Testis (tissue), 5 donors: ENCODE measurements around the gene FAM13C. TPM values are rescaled to one million over a fixed set of nuclear protein-coding genes. Genes with fewer than 3 reads are reported as not detected.
"Not testable (repeated sequence)": the region's sequence is repeated elsewhere in the genome, so short reads cannot be mapped to it uniquely, and the experiment has no call there.

ENCODE experiments used
- DNase-seq: peaks from one replicate; pipeline ENCODE4 v3.0.0-alpha.2; 2019
- H3K27ac ChIP-seq, 2 donors: fragments of 200-600 bp; sonication (generic); one replicate each; pipeline ENCODE4 v1.5.1; 2019
- H3K27me3 ChIP-seq: fragments of 200-600 bp; sonication (generic); one replicate; pipeline ENCODE4 v1.5.1; 2019
- H3K36me3 ChIP-seq: fragments of 200-600 bp; sonication (generic); one replicate; pipeline ENCODE4 v1.5.1; 2017; ENCODE audit warnings: low read depth; ENCODE audit errors: missing control alignments
- H3K4me1 ChIP-seq: fragments of 200-600 bp; sonication (generic); one replicate; pipeline ENCODE4 v1.5.1; 2019
- H3K4me3 ChIP-seq, 2 donors: fragments of 200-600 bp; sonication (generic); one replicate each; pipeline ENCODE4 v1.5.1; 2017 to 2019
- H3K9me3 ChIP-seq: fragments of 200-600 bp; sonication (generic); one replicate; pipeline ENCODE4 v1.5.1; 2017
- CTCF ChIP-seq, 3 experiments: fragments of 450-650 bp in 2 of 3; fragments of 200-600 bp in 1 of 3; sonication (generic) in 1 of 3; IDR thresholded peaks; one replicate each; pipeline ENCODE4 v1.5.1; 2016 to 2019; ENCODE audit warnings: antibody characterized with exemption in 3 of 3, mild to moderate bottlenecking in 2 of 3, moderate library complexity in 1 of 3
- POLR2A ChIP-seq: fragments of 450-650 bp; IDR thresholded peaks from one replicate; pipeline ENCODE4 v1.6.1; 2017; ENCODE audit warnings: antibody characterized with exemption, mild to moderate bottlenecking, moderate library complexity
- WGBS, 2 donors: methylation state at CpG; one replicate each; pipeline ENCODE4 v1.1.5; 2018; 5-methylcytosine and 5-hydroxymethylcytosine counted together
- intact Hi-C: fragments of 100-400 bp; cut with DNase I; formaldehyde crosslinking; loops from one replicate; pipeline ENCODE4 v1.15.1; 2023; ENCODE audit warnings: low total_unique reads
- long read RNA-seq, 2 donors: transcript quantifications; one replicate each; lab custom pipeline, GENCODE V29; 2026
- polyA plus RNA-seq: library from polyadenylated mRNA; stranded (reverse); fragments of 350-450 nt; fragmentation: Illumina TruSeq; extraction: RNeasy Lipid Tissue Mini Kit (QIAGEN cat#74804); gene quantifications from one replicate; pipeline ENCODE4 v1.2.3, GENCODE V29; 2014; ENCODE audit warnings: low read depth, low replicate concordance; ENCODE audit not compliant: insufficient read depth
- total RNA-seq, 2 donors: library from RNA; depleted of rRNA; stranded (reverse); fragments of >200 nt; gene quantifications; one replicate each; pipeline ENCODE4 v1.2.3, GENCODE V29; 2016

Gene FAM13C
- 10 to 100 TPM; 38.5 to 50.9 TPM for total RNA-seq
- 12.9 TPM for polyA plus RNA-seq
- long read RNA-seq, donor 1, partial matches to known transcripts: 0 of 1 reads
- long read RNA-seq, donor 1, other reads (novel, unspliced or antisense): 0 of 1 reads
- long read RNA-seq, donor 2: 0 reads

GRCh38 chr10:59362144-59362958 is at the start of gene FAM13C:
Gene FAM13C, minus strand, starts transcription at chr10:59362549. Its CDS starts 89 bp downstream, at chr10:59362460.
- WGBS, 2 donors: 1 to 2% methylated on average over 14 to 37 of the region's 41 CpGs
- Histone ChIP-seq H3K9me3 (no peaks in the 10 kb centered on the region), H3K4me1 (peaks cover 35% of the 10 kb centered on the region), H3K36me3 (no peaks in the 10 kb centered on the region), H3K4me3 (peak within 1 kb of the TSS; percentile 58 to 69), H3K27ac (peak within 1 kb of the TSS; percentile 67 to 85), H3K27me3 (no peaks in the 10 kb centered on the region)
- peak; percentile 87 for DNase-seq
- TF ChIP-seq CTCF (IDR thresholded peaks at IDR 0.05): no peak
- TF ChIP-seq POLR2A: no peak
- intact Hi-C loops: no loop called here

GRCh38 chr10:59405235-59405634 is 42.9 kb upstream of the FAM13C start:
- 83 to 84% methylated on average over 3 of the region's 3 CpGs for WGBS, 2 donors
- intact Hi-C loops: no loop called here
- TF ChIP-seq POLR2A (no peak), CTCF (IDR thresholded peaks at IDR 0.05) (no peak)
- Histone ChIP-seq H3K27ac (no peak overlapping the region), H3K4me3 (no peak overlapping the region), H3K27me3 (no peaks in the 10 kb centered on the region), H3K36me3 (no peaks in the 10 kb centered on the region), H3K9me3 (no peaks in the 10 kb centered on the region), H3K4me1 (no peaks in the 10 kb centered on the region)
- DNase-seq: no peak

- H3K4me3 ChIP-seq: no peak overlapping the region
- intact Hi-C loops: no loop called here
- no peaks in the 10 kb centered on the region for H3K9me3 ChIP-seq
- H3K4me1 ChIP-seq: no peaks in the 10 kb centered on the region
- H3K27ac ChIP-seq: no peak overlapping the region
- WGBS, 2 donors: 63 to 83% methylated on average over 1 of the region's 1 CpG
- H3K36me3 ChIP-seq: no peaks in the 10 kb centered on the region
- no peak for DNase-seq
- TF ChIP-seq CTCF (IDR thresholded peaks at IDR 0.05): no peak
- TF ChIP-seq POLR2A: no peak
- no peaks in the 10 kb centered on the region for H3K27me3 ChIP-seq
Measured at GRCh38 chr10:59400214-59400613, 37.9 kb upstream of the FAM13C start.

- WGBS, 2 donors: 88 to 96% methylated on average over 4 of the region's 4 CpGs
- H3K4me1 ChIP-seq, intact Hi-C loops, H3K27ac ChIP-seq, DNase-seq, H3K9me3 ChIP-seq, H3K36me3 ChIP-seq, H3K4me3 ChIP-seq, H3K27me3 ChIP-seq: not testable (repeated sequence)
Measured at GRCh38 chr10:59399329-59399728, 37.0 kb upstream of the FAM13C start.

DNA sequence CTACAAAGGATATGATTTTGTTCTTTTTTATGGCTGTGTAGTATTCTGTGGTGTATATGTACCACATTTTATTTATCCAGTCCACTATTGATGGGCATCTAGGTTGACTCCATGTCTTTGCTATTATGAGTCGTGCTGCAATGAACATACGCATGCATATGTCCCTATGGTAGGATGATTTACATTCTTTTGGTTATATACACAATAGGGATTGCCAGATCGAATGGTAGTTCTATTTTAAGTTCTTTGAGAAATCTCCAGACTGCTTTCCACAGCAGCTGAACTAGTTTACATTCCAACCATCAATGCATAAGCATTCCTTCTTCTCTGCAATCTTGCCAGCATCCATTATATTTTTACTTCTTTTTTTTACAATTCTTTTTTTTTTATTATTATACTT is 35.6 kb upstream of the FAM13C start:
- intact Hi-C loops: no loop called here
- Histone ChIP-seq H3K9me3 (no peaks in the 10 kb centered on the region), H3K4me1 (no peaks in the 10 kb centered on the region), H3K27me3 (no peaks in the 10 kb centered on the region), H3K4me3 (no peak overlapping the region), H3K27ac (no peak overlapping the region), H3K36me3 (no peaks in the 10 kb centered on the region)
- WGBS, 2 donors: 87 to 95% methylated on average over 3 of the region's 3 CpGs
- DNase-seq: no peak
- TF ChIP-seq CTCF (IDR thresholded peaks at IDR 0.05): no peak
- TF ChIP-seq POLR2A: no peak
